GM12874 (cell line): Measurements from ENCODE around the gene B9D2.

Experiments
- TF ChIP-seq, protein P1 (sequence below): IDR thresholded peaks from 2 replicates; pipeline ENCODE4 v1.5.1; 2011; ENCODE audit warnings: low read depth, mild to moderate bottlenecking, control low read depth, low read length, moderate library complexity; ENCODE audit not compliant: insufficient read depth

The B9D2 gene

DNA sequence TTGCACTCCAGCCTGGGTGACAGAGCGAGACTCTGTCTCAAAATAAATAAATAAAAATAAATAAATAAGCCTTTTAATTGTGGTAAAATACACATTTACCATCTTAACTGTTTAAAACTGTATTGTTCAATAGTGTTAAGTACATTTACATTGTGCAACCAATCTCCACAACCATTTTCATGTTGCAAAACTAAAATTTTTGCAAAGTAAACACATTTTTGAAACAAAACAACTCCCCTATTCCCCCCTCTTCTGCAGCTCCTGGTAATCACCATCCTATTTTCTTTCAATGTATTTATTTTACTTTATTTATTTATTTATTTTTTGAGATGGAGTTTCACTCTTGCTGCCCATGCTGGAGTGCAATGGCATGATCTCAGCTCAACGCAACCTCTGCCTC, 5.8 kb upstream of the B9D2 start:
- TF ChIP-seq, protein P1, sequence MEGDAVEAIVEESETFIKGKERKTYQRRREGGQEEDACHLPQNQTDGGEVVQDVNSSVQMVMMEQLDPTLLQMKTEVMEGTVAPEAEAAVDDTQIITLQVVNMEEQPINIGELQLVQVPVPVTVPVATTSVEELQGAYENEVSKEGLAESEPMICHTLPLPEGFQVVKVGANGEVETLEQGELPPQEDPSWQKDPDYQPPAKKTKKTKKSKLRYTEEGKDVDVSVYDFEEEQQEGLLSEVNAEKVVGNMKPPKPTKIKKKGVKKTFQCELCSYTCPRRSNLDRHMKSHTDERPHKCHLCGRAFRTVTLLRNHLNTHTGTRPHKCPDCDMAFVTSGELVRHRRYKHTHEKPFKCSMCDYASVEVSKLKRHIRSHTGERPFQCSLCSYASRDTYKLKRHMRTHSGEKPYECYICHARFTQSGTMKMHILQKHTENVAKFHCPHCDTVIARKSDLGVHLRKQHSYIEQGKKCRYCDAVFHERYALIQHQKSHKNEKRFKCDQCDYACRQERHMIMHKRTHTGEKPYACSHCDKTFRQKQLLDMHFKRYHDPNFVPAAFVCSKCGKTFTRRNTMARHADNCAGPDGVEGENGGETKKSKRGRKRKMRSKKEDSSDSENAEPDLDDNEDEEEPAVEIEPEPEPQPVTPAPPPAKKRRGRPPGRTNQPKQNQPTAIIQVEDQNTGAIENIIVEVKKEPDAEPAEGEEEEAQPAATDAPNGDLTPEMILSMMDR, result no peak

DNA sequence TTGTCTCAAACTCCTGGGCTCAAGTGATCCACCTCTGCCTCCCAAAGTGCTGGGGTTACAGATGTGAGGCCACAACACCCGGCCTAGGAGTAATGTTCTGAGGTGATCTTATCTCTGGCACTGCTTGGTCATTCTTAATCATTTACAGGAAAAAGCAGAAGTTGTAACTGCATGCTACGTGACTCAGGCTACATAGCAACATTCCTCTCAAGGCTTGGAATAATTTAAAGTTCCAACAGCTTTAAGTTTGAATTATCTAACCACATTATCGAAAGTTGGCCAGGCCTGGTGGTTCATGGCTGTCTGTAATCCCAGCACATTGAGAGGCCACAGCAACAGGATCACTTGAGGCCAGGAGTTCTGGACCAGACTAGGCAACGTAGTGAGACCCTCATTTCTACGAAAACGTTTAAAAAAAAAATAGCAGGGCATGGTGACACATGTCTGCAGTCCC, 3.9 kb upstream of the B9D2 start:
- TF ChIP-seq, protein P1, result no peak

DNA sequence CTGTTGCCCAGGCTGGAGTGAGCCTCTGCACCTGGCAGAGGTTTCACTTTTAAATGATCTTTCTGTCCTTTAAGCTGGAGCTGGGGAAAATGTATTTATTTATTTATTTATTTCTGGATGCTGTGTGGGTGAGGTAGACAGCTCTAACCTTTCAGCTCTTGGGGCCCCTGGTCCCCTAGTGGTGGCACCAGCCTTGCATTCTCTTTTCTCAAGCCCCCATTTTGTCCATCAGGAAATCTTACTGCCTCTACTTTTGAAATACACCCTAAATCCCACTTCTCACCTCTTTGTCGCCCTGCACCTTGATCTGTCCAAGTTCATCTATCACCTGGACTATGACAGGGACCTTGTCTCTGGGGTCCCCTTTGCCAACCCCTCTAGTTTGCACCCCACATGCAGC, 2.1 kb upstream of the B9D2 start:
- TF ChIP-seq, protein P1, result peak; percentile 58

DNA sequence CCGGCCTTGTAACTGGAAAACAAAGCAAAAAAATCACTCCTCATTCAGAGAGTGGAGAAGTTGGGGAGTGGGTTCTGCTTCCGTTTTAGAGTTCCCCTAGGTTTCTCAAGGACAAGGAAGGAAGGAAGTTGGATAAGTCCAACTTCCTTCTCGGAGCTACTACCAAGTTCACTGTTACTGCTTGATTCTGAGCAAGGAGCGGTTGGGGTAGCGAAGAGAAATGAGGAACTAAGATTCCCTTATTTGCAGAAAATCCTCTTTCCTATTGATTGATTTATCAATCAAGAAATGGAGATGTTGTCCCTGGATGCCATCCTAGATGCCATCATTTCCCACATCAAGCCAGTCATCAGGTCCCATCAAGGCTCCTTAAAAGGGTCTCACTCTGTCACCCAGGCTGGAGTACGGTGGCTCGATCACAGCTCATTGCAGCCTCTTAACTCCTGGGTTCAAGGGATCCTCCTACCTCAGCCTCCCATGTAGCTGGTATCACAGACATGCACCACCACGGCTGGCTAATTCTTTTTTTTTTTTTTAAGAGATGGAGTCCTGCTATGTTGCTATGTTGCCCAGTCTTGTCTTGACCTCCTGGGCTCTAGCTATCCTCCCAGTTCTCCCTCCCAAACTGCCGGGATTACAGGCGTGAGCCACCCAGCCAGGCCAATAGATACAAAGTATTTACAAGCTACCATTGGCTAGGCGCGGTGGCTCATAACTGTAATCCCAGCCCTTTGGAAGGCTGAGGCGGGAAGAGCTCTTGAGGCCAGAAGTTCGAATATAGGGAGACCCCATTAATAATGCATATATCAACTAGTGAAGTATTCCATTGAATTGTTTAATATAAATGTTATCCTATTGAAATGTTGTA, 809 bp upstream of the B9D2 start:
- TF ChIP-seq, protein P1, result no peak

DNA sequence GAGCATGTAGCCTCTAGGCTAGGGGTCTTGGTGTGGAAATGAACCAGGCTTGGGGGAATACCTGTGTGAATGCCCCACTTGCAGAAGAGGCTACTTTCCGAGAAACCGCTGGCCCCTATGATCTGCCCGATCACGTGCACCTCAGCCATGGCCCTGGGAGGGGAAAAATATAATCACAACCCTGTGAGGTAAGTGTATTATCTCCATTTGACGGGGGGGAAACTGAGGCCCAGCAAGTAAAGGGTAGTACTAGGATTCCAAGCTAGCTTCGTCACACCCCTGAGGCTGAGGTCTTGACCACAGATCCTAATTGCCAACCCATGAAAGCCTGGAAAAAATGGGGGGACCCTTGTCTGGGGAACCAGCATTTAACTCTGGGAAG, 587 bp downstream of the B9D2 start:
- TF ChIP-seq, protein P1, result no peak

DNA sequence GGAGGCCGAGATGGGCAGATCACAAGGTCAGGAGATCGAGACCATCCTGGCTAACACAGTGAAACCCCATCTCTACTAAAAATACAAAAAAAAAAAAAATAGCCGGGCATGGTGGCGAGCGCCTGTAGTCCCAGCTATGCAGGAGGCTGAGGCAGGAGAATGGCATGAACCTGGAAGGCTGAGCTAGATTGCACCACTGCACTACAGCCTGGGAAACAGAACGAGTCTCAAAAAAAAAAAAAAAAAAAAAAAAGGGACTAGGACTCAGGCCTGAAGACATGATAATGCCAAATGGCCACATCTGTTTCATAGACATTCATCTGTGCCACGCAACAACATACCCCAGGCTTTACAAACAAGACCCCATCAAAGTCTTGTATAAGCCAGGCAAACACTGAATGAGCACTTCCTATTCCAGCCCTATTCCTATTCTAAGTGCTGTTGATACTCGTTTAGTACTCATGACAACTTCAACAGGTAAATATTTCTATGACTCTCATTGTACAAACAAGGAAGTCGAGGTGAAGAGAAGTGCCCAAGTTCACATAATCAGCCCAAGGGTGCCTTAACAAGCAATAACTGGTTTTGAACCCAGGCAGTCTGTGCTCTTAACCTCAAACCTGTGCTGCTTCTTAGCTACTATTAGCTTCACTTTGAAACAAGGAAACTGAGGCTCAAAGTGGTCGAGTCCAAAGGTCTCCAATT, 1.7 kb downstream of the B9D2 start:
- TF ChIP-seq, protein P1, result no peak

DNA sequence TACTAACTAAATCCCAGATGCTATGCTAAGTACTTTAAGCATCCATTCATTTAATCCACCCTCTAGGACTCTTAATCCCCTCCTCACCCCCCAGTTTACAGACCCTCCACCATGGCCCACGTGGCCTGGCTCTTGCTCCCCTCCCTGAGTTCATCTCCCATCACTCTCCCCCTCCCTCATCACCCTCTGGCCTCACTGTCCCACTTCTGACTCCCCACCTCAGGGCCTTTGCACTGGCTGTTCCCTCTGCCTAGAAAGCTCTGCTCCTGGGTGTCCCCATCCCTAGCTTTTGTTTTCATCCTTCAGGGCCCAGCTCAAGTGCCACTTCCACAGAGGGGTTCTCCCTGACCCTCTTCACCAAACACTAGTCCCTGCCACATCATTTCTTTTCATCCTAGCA, 4.2 kb downstream of the B9D2 start:
- TF ChIP-seq, protein P1, result no peak
